PFSK-1 (cell line): Measurements from ENCODE around the gene TOPAZ1.

Experiments
- FOXP2 ChIP-seq: optimal IDR thresholded peaks from 2 replicates; pipeline ENCODE3; 2011; ENCODE audit warnings: borderline replicate concordance, control low read depth, inconsistent platforms; ENCODE audit not compliant: insufficient read depth; ENCODE audit errors: extremely low read length, extremely low read depth
- POLR2AphosphoS5 ChIP-seq: IDR thresholded peaks from 2 replicates; pipeline ENCODE4 v1.6.1; 2012; ENCODE audit warnings: low read depth, mild to moderate bottlenecking, control low read depth, low read length, moderate library complexity
- REST ChIP-seq, 2 experiments: IDR thresholded peaks; 2 replicates each; pipeline versions ENCODE4 v1.6.1 to v1.8.0; 2011 to 2012; ENCODE audit warnings: low read depth in 2 of 2, low read length in 2 of 2, control low read depth in 1 of 2, inconsistent platforms in 1 of 2, mild to moderate bottlenecking in 1 of 2, moderate library complexity in 1 of 2; ENCODE audit not compliant: insufficient read depth in 1 of 2
- SIN3A ChIP-seq: IDR thresholded peaks from 2 replicates; pipeline ENCODE4 v1.6.1; 2012; ENCODE audit warnings: mild to moderate bottlenecking, low read length, moderate library complexity, borderline replicate concordance; ENCODE audit not compliant: insufficient read depth
- TAF1 ChIP-seq: IDR thresholded peaks from 2 replicates; pipeline ENCODE4 v1.6.1; 2012; ENCODE audit warnings: low read length, control low read depth, borderline replicate concordance; ENCODE audit not compliant: insufficient read depth

The TOPAZ1 gene

GRCh38 chr3:44318891-44319311 is 77.2 kb downstream of the TOPAZ1 start:
- TF ChIP-seq SIN3A, result no peak
- no peak for TF ChIP-seq TAF1
- TF ChIP-seq FOXP2, result no peak
- TF ChIP-seq POLR2AphosphoS5, result no peak

- TF ChIP-seq SIN3A (no peak), POLR2AphosphoS5 (no peak), TAF1 (no peak), REST (IDR thresholded peaks at IDR 0.05; ENCODE audit: insufficient read depth in 1 of 2, low read depth in 2 of 2, low read length in 2 of 2) (no peak), FOXP2 (no peak)
These were observed 79.6 kb downstream of the TOPAZ1 start for GRCh38 chr3:44321335-44321734.

GRCh38 chr3:44323341-44323955 is 81.8 kb downstream of the TOPAZ1 start:
- TF ChIP-seq REST (IDR thresholded peaks at IDR 0.05; ENCODE audit: insufficient read depth in 1 of 2, low read depth in 2 of 2, low read length in 2 of 2) (no peak), SIN3A (no peak), TAF1 (no peak), POLR2AphosphoS5 (no peak), FOXP2 (no peak)

GRCh38 chr3:44324584-44324983 is 82.9 kb downstream of the TOPAZ1 start:
- no peak for TF ChIP-seq FOXP2
- no peak for TF ChIP-seq TAF1
- no peak for TF ChIP-seq POLR2AphosphoS5
- no peak for TF ChIP-seq SIN3A
- no peak for TF ChIP-seq REST (IDR thresholded peaks at IDR 0.05; ENCODE audit: insufficient read depth in 1 of 2, low read depth in 2 of 2, low read length in 2 of 2)

- no peak for TF ChIP-seq TAF1
- no peak for TF ChIP-seq SIN3A
- no peak for TF ChIP-seq FOXP2
- TF ChIP-seq REST (IDR thresholded peaks at IDR 0.05; ENCODE audit: insufficient read depth in 1 of 2, low read depth in 2 of 2, low read length in 2 of 2), result no peak
- no peak for TF ChIP-seq POLR2AphosphoS5
These were observed 84.3 kb downstream of the TOPAZ1 start for GRCh38 chr3:44326019-44326418.
